H9 (cell line): ENCODE results near the gene XPR1. TPM values are rescaled to one million over a fixed set of nuclear protein-coding genes. Genes with fewer than 3 reads are reported as not detected.

Experiments
- DNase-seq: peaks from one replicate; pipeline ENCODE4 v3.0.0-alpha.2; 2017
- H2AFZ ChIP-seq: one replicate; pipeline ENCODE4 v1.6.1; 2013; ENCODE audit warnings: mild to moderate bottlenecking, low read length, control low read depth, moderate library complexity
- H2AK5ac ChIP-seq: 2 replicates; pipeline ENCODE4 v1.6.1; 2013; ENCODE audit warnings: low read length, control low read depth, mixed read lengths; ENCODE audit not compliant: insufficient read length
- H2BK120ac ChIP-seq: one replicate; pipeline ENCODE4 v1.6.1; 2013; ENCODE audit warnings: low read depth, mild to moderate bottlenecking, low read length, control low read depth, inconsistent platforms; ENCODE audit not compliant: poor library complexity, severe bottlenecking
- H2BK12ac ChIP-seq: 2 replicates; pipeline ENCODE4 v1.6.1; 2013; ENCODE audit warnings: low read length, control low read depth, mixed read lengths, low read depth; ENCODE audit not compliant: insufficient read length
- H2BK15ac ChIP-seq: 2 replicates; pipeline ENCODE4 v1.6.1; 2013; ENCODE audit warnings: low read depth, low read length, control low read depth
- H2BK20ac ChIP-seq: one replicate; pipeline ENCODE4 v1.6.1; 2013; ENCODE audit warnings: low read depth, mild to moderate bottlenecking, low read length, control low read depth, inconsistent platforms; ENCODE audit not compliant: poor library complexity, severe bottlenecking
- H2BK5ac ChIP-seq: 2 replicates; pipeline ENCODE4 v1.6.1; 2013; ENCODE audit warnings: low read length, control low read depth, mixed read lengths; ENCODE audit not compliant: insufficient read length
- H3K14ac ChIP-seq: 2 replicates; pipeline ENCODE4 v1.6.1; 2013; ENCODE audit warnings: low read length, control low read depth; ENCODE audit not compliant: insufficient read depth
- H3K18ac ChIP-seq: 2 replicates; pipeline ENCODE4 v1.6.1; 2013; ENCODE audit warnings: low read depth, mild to moderate bottlenecking, mixed read lengths, low read length, control low read depth; ENCODE audit not compliant: insufficient read length
- H3K23ac ChIP-seq: 2 replicates; pipeline ENCODE4 v1.6.1; 2013; ENCODE audit warnings: low read length, control low read depth, mixed read lengths, low read depth; ENCODE audit not compliant: insufficient read length
- H3K23me2 ChIP-seq: 2 replicates; pipeline ENCODE4 v1.6.1; 2013; ENCODE audit warnings: low read depth, mild to moderate bottlenecking, mixed read lengths, low read length, control low read depth; ENCODE audit not compliant: insufficient read length, poor library complexity, severe bottlenecking
- H3K27ac ChIP-seq: 2 replicates; pipeline ENCODE4 v1.5.1; 2013; ENCODE audit warnings: low read length, control low read depth, mixed read lengths, low read depth; ENCODE audit not compliant: insufficient read length
- H3K27me3 ChIP-seq: 2 replicates; pipeline ENCODE4 v1.6.1; 2013; ENCODE audit warnings: low read length, control low read depth, inconsistent platforms; ENCODE audit not compliant: insufficient read depth
- H3K4ac ChIP-seq: 2 replicates; pipeline ENCODE4 v1.6.1; 2013; ENCODE audit warnings: low read depth, mild to moderate bottlenecking, control low read depth, inconsistent platforms, low read length, moderate library complexity
- H3K4me1 ChIP-seq: 2 replicates; pipeline ENCODE4 v1.6.1; 2013; ENCODE audit warnings: low read length, control low read depth, inconsistent platforms; ENCODE audit not compliant: insufficient read depth
- H3K4me2 ChIP-seq: 2 replicates; pipeline ENCODE4 v1.6.1; 2013; ENCODE audit warnings: low read length, control low read depth, mixed read lengths; ENCODE audit not compliant: insufficient read length, insufficient read depth
- H3K56ac ChIP-seq: 2 replicates; pipeline ENCODE4 v1.6.1; 2013; ENCODE audit warnings: low read depth, mild to moderate bottlenecking, mixed read lengths, low read length, control low read depth; ENCODE audit not compliant: insufficient read length
- H3K79me1 ChIP-seq: 2 replicates; pipeline ENCODE4 v1.6.1; 2013; ENCODE audit warnings: low read depth, mild to moderate bottlenecking, moderate library complexity, low read length, control low read depth, inconsistent platforms; ENCODE audit not compliant: insufficient read depth, poor library complexity, severe bottlenecking
- H3K79me2 ChIP-seq: 2 replicates; pipeline ENCODE4 v1.6.1; 2013; ENCODE audit warnings: low read length, control low read depth, inconsistent platforms; ENCODE audit not compliant: insufficient read depth
- H3K9ac ChIP-seq: 2 replicates; pipeline ENCODE4 v1.6.1; 2013; ENCODE audit warnings: low read length, control low read depth, mixed read lengths; ENCODE audit not compliant: insufficient read length; ENCODE audit errors: extremely low read depth
- H3K9me3 ChIP-seq: one replicate; pipeline ENCODE4 v1.6.1; 2013; ENCODE audit warnings: low read depth, low read length, inconsistent platforms; ENCODE audit not compliant: control insufficient read depth
- H3T11ph ChIP-seq: one replicate; pipeline ENCODE4 v1.6.1; 2013; ENCODE audit warnings: mild to moderate bottlenecking, low read length, control low read depth, inconsistent platforms
- H4K20me1 ChIP-seq: one replicate; pipeline ENCODE4 v1.6.1; 2013; ENCODE audit not compliant: control insufficient read depth, insufficient read length, insufficient read depth
- H4K5ac ChIP-seq: 2 replicates; pipeline ENCODE4 v1.6.1; 2013; ENCODE audit warnings: low read depth, mild to moderate bottlenecking, mixed read lengths, low read length, control low read depth; ENCODE audit not compliant: insufficient read length
- H4K8ac ChIP-seq: replicated peaks from 2 replicates; pipeline ENCODE4 v1.6.1; 2013; ENCODE audit warnings: low read length, control low read depth, mixed read lengths, low read depth; ENCODE audit not compliant: insufficient read length
- H4K91ac ChIP-seq: 2 replicates; pipeline ENCODE4 v1.6.1; 2013; ENCODE audit warnings: low read depth, mild to moderate bottlenecking, moderate library complexity, mixed read lengths, low read length, control low read depth; ENCODE audit not compliant: insufficient read length
- H3K27ac Mint-ChIP-seq, 3 experiments: 2 replicates in 2 of 3; 3 replicates in 1 of 3; pipeline ENCODE4 v1.8.0; 2020 to 2021; ENCODE audit warnings: mixed read lengths in 3 of 3, mild to moderate bottlenecking in 1 of 3, moderate library complexity in 1 of 3
- H3K27me3 Mint-ChIP-seq: 2 replicates; pipeline ENCODE4 v1.8.0; 2021; ENCODE audit warnings: low read depth, mild to moderate bottlenecking, moderate library complexity, mixed read lengths
- H3K36me3 Mint-ChIP-seq, 3 experiments: 2 replicates in 2 of 3; 3 replicates in 1 of 3; pipeline ENCODE4 v1.8.0; 2020 to 2021; ENCODE audit warnings: low read depth in 3 of 3, mixed read lengths in 3 of 3; ENCODE audit not compliant: insufficient read depth in 1 of 3
- H3K4me1 Mint-ChIP-seq, 2 experiments: 2 replicates each; pipeline ENCODE4 v1.8.0; 2020; ENCODE audit warnings: mixed read lengths in 2 of 2
- H3K4me3 Mint-ChIP-seq, 2 experiments: 2 replicates in 1 of 2; 3 replicates in 1 of 2; pipeline ENCODE4 v1.8.0; 2020 to 2021; ENCODE audit warnings: mild to moderate bottlenecking in 2 of 2, mixed read lengths in 2 of 2, moderate library complexity in 1 of 2
- H3K9me3 Mint-ChIP-seq, 2 experiments: 2 replicates in 1 of 2; 3 replicates in 1 of 2; pipeline ENCODE4 v1.8.0; 2020; ENCODE audit warnings: mild to moderate bottlenecking in 2 of 2, mixed read lengths in 2 of 2, moderate library complexity in 1 of 2
- CTCF ChIP-seq: fragments of 200-600 bp; sonication (generic); conservative IDR thresholded peaks from 3 replicates; pipeline ENCODE4 v1.8.0; 2021; ENCODE audit warnings: antibody characterized with exemption, mild to moderate bottlenecking
- WGBS: extraction: QIAGEN DNeasy Blood & Tissue Kit; methylation state at CpG from one replicate; pipeline ENCODE4 v1.1.7; 2013; ENCODE audit warnings: missing lambda C conversion rate, low lambda C conversion rate, mixed read lengths; ENCODE audit not compliant: insufficient read length; ENCODE audit errors: extremely low coverage; 5-methylcytosine and 5-hydroxymethylcytosine counted together
- total RNA-seq: library from RNA; stranded (reverse); gene quantifications from 2 replicates; pipeline ENCODE4 v1.2.1, GENCODE V29; 2021

The XPR1 gene
- total RNA-seq, 1 experiment from 2014 or later, result 34.1 TPM

- H3K27me3 Mint-ChIP-seq, result no peaks in the 10 kb centered on the region
- Histone ChIP-seq H2BK15ac (no peak overlapping the region), H3K23ac (no peak overlapping the region), H3K79me2 (no peaks in the 10 kb centered on the region), H2AK5ac (no peak overlapping the region), H3K9me3 (no peaks in the 10 kb centered on the region), H2BK5ac (no peak overlapping the region), H2BK120ac (no peak overlapping the region), H4K5ac (no peak overlapping the region), H3K27ac (no peak overlapping the region), H4K20me1 (no peaks in the 10 kb centered on the region), H2BK20ac (no peak overlapping the region), H3K27me3 (no peaks in the 10 kb centered on the region), H4K8ac (no peak overlapping the region), H3K56ac (no peak overlapping the region), H3K4ac (no peak overlapping the region), H3K23me2 (no peaks in the 10 kb centered on the region), H3K18ac (no peak overlapping the region), H3K14ac (no peak overlapping the region), H3K4me2 (no peak overlapping the region), H3K9ac (no peak overlapping the region), H3T11ph (no peak overlapping the region), H2BK12ac (no peak overlapping the region), H2AFZ (no peak overlapping the region), H4K91ac (no peak overlapping the region), H3K4me1 (no peaks in the 10 kb centered on the region), H3K79me1 (no peaks in the 10 kb centered on the region)
- peaks cover 21 to 31% of the 10 kb centered on the region in 2 experiments for H3K4me1 Mint-ChIP-seq
- H3K36me3 Mint-ChIP-seq, result peaks cover 2 to 6% (median 6%) of the 10 kb centered on the region in 3 experiments; a peak in 6 of 7 replicates
- DNase-seq, result no peak
- no CpG with 5 or more reads among the region's 3 CpGs for WGBS
- H3K9me3 Mint-ChIP-seq, result peaks cover 4% of the 10 kb centered on the region in 2 experiments
- H3K4me3 Mint-ChIP-seq, result no peak overlapping the region
- H3K27ac Mint-ChIP-seq, result no peak overlapping the region
- no peak for TF ChIP-seq CTCF
Measured at GRCh38 chr1:180841415-180841814, 209.6 kb downstream of the XPR1 start.
